Stomach (tissue), 9 donors: ENCODE data around the gene SLC22A12. TPM values are rescaled to one million over a fixed set of nuclear protein-coding genes. Genes with fewer than 3 reads are reported as not detected.

Source experiments
- DNase-seq, 2 donors: peaks; one replicate each; pipeline versions ENCODE4 v3.0.0 to v3.0.0-alpha.2; 2013 to 2019
- H3K27ac ChIP-seq, 5 donors: fragments of 200-600 bp in 4 of 5; sonication (generic) in 4 of 5; one replicate each; pipeline ENCODE4 v1.5.1; 2013 to 2019; ENCODE audit warnings: mild to moderate bottlenecking in 1 of 5, moderate library complexity in 1 of 5
- H3K27me3 ChIP-seq, 3 donors: fragments of 200-600 bp; sonication (generic); one replicate each; pipeline ENCODE4 v1.5.1; 2017 to 2019; ENCODE audit warnings: mixed run types in 1 of 3
- H3K36me3 ChIP-seq, 4 donors: fragments of 200-600 bp; sonication (generic); 1 replicate in 3 of 4; 2 replicates in 1 of 4; pipeline ENCODE4 v1.5.1; 2016 to 2019
- H3K4me1 ChIP-seq, 4 donors: fragments of 200-600 bp; sonication (generic); one replicate each; pipeline ENCODE4 v1.5.1; 2016 to 2019
- H3K4me3 ChIP-seq, 4 donors: fragments of 200-600 bp; sonication (generic) in 3 of 4; one replicate each; pipeline ENCODE4 v1.5.1; 2016 to 2019; ENCODE audit warnings: mild to moderate bottlenecking in 1 of 4
- H3K9me3 ChIP-seq, 4 donors: fragments of 200-600 bp; sonication (generic); one replicate each; pipeline ENCODE4 v1.5.1; 2016 to 2019
- EP300 ChIP-seq: sonication (generic); formaldehyde crosslinking; IDR thresholded peaks from one replicate; pipeline ENCODE4 v1.6.1; 2017; ENCODE audit warnings: antibody characterized with exemption
- POLR2A ChIP-seq, 4 donors: fragments of 450-650 bp; IDR thresholded peaks; one replicate each; pipeline ENCODE4 v1.6.1; 2016; ENCODE audit warnings: antibody characterized with exemption in 4 of 4, control low read depth in 2 of 4, mild to moderate bottlenecking in 1 of 4, moderate library complexity in 1 of 4
- POLR2AphosphoS5 ChIP-seq, 3 donors: sonication (generic); formaldehyde crosslinking; IDR thresholded peaks; one replicate each; pipeline ENCODE4 v1.6.1; 2016; ENCODE audit warnings: antibody characterized with exemption in 3 of 3
- WGBS, 5 donors: extraction: QIAGEN DNeasy Blood & Tissue Kit in 3 of 5; methylation state at CpG; one replicate each; pipeline versions ENCODE4 v1.1.5 to v1.1.7; 2013 to 2018; 5-methylcytosine and 5-hydroxymethylcytosine counted together
- intact Hi-C: fragments of 100-400 bp; cut with DNase I; formaldehyde crosslinking; loops from one replicate; pipeline ENCODE4 v1.15.1; 2023; ENCODE audit warnings: low total_unique reads
- polyA plus RNA-seq, 3 donors: library from polyadenylated mRNA; stranded (reverse); fragments of 200-250 nt; gene quantifications; one replicate each; pipeline ENCODE4 v1.2.3, GENCODE V29; 2013
- total RNA-seq, 5 donors: library from RNA; depleted of rRNA; stranded (reverse); fragments of >200 nt; gene quantifications; one replicate each; pipeline versions ENCODE4 v1.1.0 to v1.2.3, GENCODE V29; 2014 to 2016
- TF ChIP-seq, protein P1 (sequence below), 7 experiments: fragments of 450-650 bp in 4 of 7; fragments of 200-600 bp in 3 of 7; sonication (generic) in 3 of 7; IDR thresholded peaks; one replicate each; pipeline ENCODE4 v1.5.1; 2016 to 2019; ENCODE audit warnings: antibody characterized with exemption in 7 of 7, control low read depth in 2 of 7, mild to moderate bottlenecking in 1 of 7
- donor health status: healthy with polysubstance abuse.
- donor health status: Bipolar disorder and iron deficiency.
- donor health status: healthy.

SLC22A12 gene
- total and polyA plus RNA-seq, 8 donors, result not detected

DNA sequence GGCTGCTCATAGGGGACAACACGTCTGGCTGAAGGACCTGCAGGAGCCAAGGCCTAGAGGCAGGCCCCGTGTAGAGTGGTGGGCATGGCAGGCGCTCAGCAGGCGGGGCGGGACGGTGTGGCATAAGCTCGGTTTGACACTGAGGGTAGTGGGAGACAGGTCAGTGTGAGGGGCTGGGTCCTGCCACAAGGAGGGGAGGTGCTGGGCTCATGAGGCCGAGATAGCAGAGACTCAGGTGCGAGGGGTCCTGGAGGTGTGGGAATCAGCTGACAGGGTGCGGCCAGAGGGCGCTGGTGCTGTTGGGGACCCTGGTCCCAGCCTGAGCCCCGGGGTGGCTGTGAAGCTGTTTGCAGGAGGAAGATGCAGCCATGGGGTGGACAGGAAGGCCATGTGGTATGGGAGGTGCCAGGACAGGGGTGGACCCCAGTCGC is 6.7 kb downstream of the SLC22A12 start:
- no peaks in the 10 kb centered on the region for H3K36me3 ChIP-seq
- 79 to 89% (median 82%) methylated on average over 9 to 13 of the region's 13 CpGs for WGBS, 5 donors
- DNase-seq, result no peak
- no peaks in the 10 kb centered on the region for H3K27me3 ChIP-seq
- no peak overlapping the region for H3K27ac ChIP-seq
- TF ChIP-seq, protein P1, sequence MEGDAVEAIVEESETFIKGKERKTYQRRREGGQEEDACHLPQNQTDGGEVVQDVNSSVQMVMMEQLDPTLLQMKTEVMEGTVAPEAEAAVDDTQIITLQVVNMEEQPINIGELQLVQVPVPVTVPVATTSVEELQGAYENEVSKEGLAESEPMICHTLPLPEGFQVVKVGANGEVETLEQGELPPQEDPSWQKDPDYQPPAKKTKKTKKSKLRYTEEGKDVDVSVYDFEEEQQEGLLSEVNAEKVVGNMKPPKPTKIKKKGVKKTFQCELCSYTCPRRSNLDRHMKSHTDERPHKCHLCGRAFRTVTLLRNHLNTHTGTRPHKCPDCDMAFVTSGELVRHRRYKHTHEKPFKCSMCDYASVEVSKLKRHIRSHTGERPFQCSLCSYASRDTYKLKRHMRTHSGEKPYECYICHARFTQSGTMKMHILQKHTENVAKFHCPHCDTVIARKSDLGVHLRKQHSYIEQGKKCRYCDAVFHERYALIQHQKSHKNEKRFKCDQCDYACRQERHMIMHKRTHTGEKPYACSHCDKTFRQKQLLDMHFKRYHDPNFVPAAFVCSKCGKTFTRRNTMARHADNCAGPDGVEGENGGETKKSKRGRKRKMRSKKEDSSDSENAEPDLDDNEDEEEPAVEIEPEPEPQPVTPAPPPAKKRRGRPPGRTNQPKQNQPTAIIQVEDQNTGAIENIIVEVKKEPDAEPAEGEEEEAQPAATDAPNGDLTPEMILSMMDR (IDR thresholded peaks at IDR 0.05), result no peak
- no peak for TF ChIP-seq POLR2A (IDR thresholded peaks at IDR 0.05)
- no peak for TF ChIP-seq EP300
- TF ChIP-seq POLR2AphosphoS5 (IDR thresholded peaks at IDR 0.05), result no peak
- no peaks in the 10 kb centered on the region for H3K4me1 ChIP-seq
- intact Hi-C loops, result no loop called here
- H3K9me3 ChIP-seq, result no peaks in the 10 kb centered on the region
- no peak overlapping the region for H3K4me3 ChIP-seq

DNA sequence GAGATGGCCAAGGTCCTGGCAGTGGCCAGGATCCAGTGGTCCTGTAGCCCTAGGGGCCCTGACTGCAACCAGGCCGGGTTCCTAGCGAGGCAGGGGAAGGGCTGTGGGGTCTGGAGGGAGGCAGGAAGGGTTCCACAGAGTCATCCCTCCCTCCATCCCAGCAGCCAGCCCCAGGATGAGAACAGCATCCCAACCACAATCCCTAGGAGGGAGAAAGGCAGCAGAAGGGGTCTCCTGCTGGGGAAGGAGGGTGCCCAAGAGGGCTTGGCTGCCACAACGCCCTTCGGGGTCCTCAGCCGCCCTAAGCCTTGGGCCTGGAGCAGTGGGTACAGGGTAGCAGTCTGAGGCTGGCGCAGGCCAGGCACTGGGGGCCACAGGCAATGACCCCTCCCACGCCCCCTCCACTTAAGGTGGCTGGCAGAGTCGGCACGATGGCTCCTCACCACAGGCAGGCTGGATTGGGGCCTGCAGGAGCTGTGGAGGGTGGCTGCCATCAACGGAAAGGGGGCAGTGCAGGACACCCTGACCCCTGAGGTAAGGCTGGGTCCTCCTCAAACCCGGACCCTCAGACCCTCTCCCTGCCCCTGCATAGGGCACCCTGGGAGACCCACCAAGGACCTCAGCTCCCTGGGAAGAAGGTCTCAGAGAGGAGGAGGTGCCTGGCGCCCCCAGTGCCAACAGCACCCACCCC is 7.2 kb downstream of the SLC22A12 start:
- no peaks in the 10 kb centered on the region for H3K36me3 ChIP-seq

DNA sequence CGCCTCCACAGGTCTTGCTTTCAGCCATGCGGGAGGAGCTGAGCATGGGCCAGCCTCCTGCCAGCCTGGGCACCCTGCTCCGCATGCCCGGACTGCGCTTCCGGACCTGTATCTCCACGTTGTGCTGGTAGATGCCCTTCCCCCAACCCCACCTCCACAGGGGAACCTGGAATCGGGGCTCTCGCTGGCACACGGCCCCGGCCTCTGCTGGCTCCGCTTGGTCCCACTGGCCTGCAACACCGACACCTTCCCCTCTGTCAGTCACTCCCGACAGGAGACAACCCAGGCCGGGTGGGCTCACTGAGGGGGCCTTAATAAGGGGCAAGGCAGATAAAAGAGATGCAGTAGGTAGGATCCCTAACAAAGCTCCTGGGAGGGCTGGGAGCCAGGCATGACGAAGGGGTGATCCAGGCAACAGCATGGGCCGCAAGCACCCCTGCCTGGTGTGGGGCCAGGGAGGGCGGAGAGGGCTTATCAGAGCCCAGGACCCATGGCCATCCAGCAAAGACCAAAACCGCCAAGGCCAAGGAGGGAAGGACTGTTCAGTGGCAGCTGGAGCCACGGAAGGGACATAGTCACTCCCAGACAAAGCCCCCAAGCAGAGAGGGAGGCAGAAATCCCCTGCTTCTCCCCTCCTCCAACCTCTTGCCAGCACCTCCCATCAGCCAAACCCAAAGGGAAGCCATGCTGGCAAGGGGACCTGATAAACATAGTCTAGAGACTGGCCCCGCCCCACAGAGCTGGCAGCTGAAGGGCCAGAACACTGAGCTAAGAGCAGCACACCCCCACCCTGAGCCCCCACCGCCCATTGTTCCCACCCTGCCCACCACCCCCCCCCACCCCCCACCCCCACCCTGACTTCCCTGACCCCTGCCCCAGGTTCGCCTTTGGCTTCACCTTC is 8.0 kb downstream of the SLC22A12 start:
- Histone ChIP-seq H3K27me3 (no peaks in the 10 kb centered on the region), H3K36me3 (no peaks in the 10 kb centered on the region), H3K27ac (no peak overlapping the region), H3K4me3 (no peak overlapping the region), H3K9me3 (no peaks in the 10 kb centered on the region), H3K4me1 (no peaks in the 10 kb centered on the region)
- DNase-seq, result no peak
- WGBS, 5 donors, result 76 to 84% (median 80%) methylated on average over 18 to 23 of the region's 23 CpGs
- intact Hi-C loops, result no loop called here
- TF ChIP-seq, protein P1 (IDR thresholded peaks at IDR 0.05), result no peak
- TF ChIP-seq POLR2AphosphoS5 (IDR thresholded peaks at IDR 0.05) (no peak), POLR2A (IDR thresholded peaks at IDR 0.05) (no peak), EP300 (no peak)

More for the DNA sequence above, 7.2 kb downstream of the SLC22A12 start:
- Histone ChIP-seq H3K27me3 (no peaks in the 10 kb centered on the region), H3K27ac (no peak overlapping the region), H3K4me1 (no peaks in the 10 kb centered on the region), H3K9me3 (no peaks in the 10 kb centered on the region), H3K4me3 (no peak overlapping the region)
- WGBS, 5 donors, result 80 to 94% (median 86%) methylated on average over 5 to 12 of the region's 12 CpGs
- no peak for DNase-seq
- no peak for TF ChIP-seq EP300
- TF ChIP-seq, protein P1 (IDR thresholded peaks at IDR 0.05), result no peak
- TF ChIP-seq POLR2A (IDR thresholded peaks at IDR 0.05), result no peak
- no peak for TF ChIP-seq POLR2AphosphoS5 (IDR thresholded peaks at IDR 0.05)
- intact Hi-C loops, result no loop called here

DNA sequence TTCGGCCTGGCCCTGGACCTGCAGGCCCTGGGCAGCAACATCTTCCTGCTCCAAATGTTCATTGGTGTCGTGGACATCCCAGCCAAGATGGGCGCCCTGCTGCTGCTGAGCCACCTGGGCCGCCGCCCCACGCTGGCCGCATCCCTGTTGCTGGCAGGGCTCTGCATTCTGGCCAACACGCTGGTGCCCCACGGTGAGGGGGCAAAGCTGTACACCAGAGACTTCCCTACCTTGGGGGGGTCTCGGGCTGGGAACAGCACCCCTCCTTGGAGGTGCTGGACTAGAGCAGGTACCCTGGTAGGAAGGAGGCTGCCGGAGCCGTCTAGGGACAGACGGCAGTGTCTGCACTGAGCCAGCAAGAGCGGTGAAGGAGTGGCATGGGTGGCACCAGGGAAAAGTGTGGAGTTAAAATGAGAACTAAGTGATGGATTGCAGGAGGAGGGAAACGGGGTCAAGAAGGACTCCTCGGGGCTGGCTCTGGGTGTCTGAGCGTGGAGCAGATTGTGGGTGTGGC is 8.7 kb downstream of the SLC22A12 start:
- TF ChIP-seq, protein P1 (IDR thresholded peaks at IDR 0.05), result no peak
- TF ChIP-seq POLR2AphosphoS5 (IDR thresholded peaks at IDR 0.05), result no peak
- no peak for TF ChIP-seq POLR2A (IDR thresholded peaks at IDR 0.05)
- TF ChIP-seq EP300, result no peak
- no peak for DNase-seq
- H3K36me3 ChIP-seq, result no peaks in the 10 kb centered on the region
- intact Hi-C loops, result no loop called here
- no peaks in the 10 kb centered on the region for H3K9me3 ChIP-seq
- no peak overlapping the region for H3K4me3 ChIP-seq
- no peak overlapping the region for H3K27ac ChIP-seq
- 63 to 87% (median 85%) methylated on average over 7 to 17 of the region's 17 CpGs for WGBS, 5 donors
- H3K27me3 ChIP-seq, result peaks cover 0 to 3% (median 0%) of the 10 kb centered on the region in 3 donors
- H3K4me1 ChIP-seq, result no peaks in the 10 kb centered on the region
